OCI-LY7 (cell line): ENCODE results near the gene SEMA3D. TPM values are rescaled to one million over a fixed set of nuclear protein-coding genes. Genes with fewer than 3 reads are reported as not detected.

ENCODE experiments used
- BruUV-seq: library from RNA; stranded (reverse); fragments of 400-500 nt; replicated peaks from 2 replicates; lab custom pipeline; 2021; lab: Mats Ljungman, UMichigan
- CTCF ChIA-PET: fragments of 300-600 bp; sonication (Branson Sonifier 250); formaldehyde crosslinking; loops from one replicate; lab custom pipeline; 2022; ENCODE audit warnings: antibody characterized with exemption; ENCODE audit not compliant: unreplicated experiment; lab: Charles Lee
- POLR2A ChIA-PET: fragments of 300-600 bp; sonication (Branson Sonifier 250); formaldehyde crosslinking; loops from one replicate; lab custom pipeline; 2022; ENCODE audit warnings: antibody characterized with exemption; lab: Charles Lee
- DNase-seq: peaks from one replicate; pipeline ENCODE4 v3.0.0-alpha.2; 2015; ENCODE audit warnings: low spot score
- H2AFZ ChIP-seq: fragments of 200-600 bp; sonication (generic), shearing (Covaris generic); 2 replicates; pipeline ENCODE4 v1.6.1; 2014; ENCODE audit warnings: mild to moderate bottlenecking, antibody characterized with exemption, low read length, moderate library complexity
- H3K27ac ChIP-seq: fragments of 200-600 bp; sonication (generic); 2 replicates; pipeline ENCODE4 v1.5.1; 2014; ENCODE audit warnings: mixed run types, low read depth, mild to moderate bottlenecking, moderate library complexity, low read length, inconsistent platforms; ENCODE audit not compliant: poor library complexity, severe bottlenecking
- H3K36me3 ChIP-seq: fragments of 200-600 bp; sonication (generic); 2 replicates; pipeline ENCODE4 v1.6.1; 2014; ENCODE audit warnings: mild to moderate bottlenecking, antibody characterized with exemption, low read length, moderate library complexity, mixed read lengths; ENCODE audit not compliant: insufficient read depth
- H3K4me1 ChIP-seq: fragments of 200-600 bp; sonication (generic); 2 replicates; pipeline ENCODE4 v1.5.1; 2014; ENCODE audit warnings: mild to moderate bottlenecking, low read length; ENCODE audit not compliant: insufficient read depth, poor library complexity, severe bottlenecking
- H3K4me2 ChIP-seq: fragments of 200-600 bp; sonication (generic); 2 replicates; pipeline ENCODE4 v1.6.1; 2014; ENCODE audit warnings: mild to moderate bottlenecking, low read length
- H3K4me3 ChIP-seq: fragments of 200-600 bp; sonication (generic); 2 replicates; pipeline ENCODE4 v1.5.1; 2014; ENCODE audit warnings: mild to moderate bottlenecking, low read depth, low read length; ENCODE audit not compliant: poor library complexity, severe bottlenecking
- H3K79me2 ChIP-seq: fragments of 200-600 bp; sonication (generic); 2 replicates; pipeline ENCODE4 v1.6.1; 2016; ENCODE audit warnings: low read depth, mild to moderate bottlenecking, low read length, moderate library complexity, mixed read lengths; ENCODE audit not compliant: insufficient read depth
- H3K9me2 ChIP-seq: fragments of 200-600 bp; sonication (generic); 2 replicates; pipeline ENCODE4 v1.6.1; 2016; ENCODE audit warnings: mild to moderate bottlenecking, low read length, mixed read lengths; ENCODE audit not compliant: insufficient read depth
- H3K9me3 ChIP-seq: fragments of 200-600 bp; sonication (generic); 2 replicates; pipeline ENCODE4 v1.6.1; 2014; ENCODE audit warnings: mild to moderate bottlenecking, mixed run types, low read length, mixed read lengths
- H4K20me1 ChIP-seq: fragments of 200-600 bp; sonication (generic); 2 replicates; pipeline ENCODE4 v1.6.1; 2014; ENCODE audit warnings: mild to moderate bottlenecking, antibody characterized with exemption, low read length, moderate library complexity, mixed read lengths; ENCODE audit not compliant: insufficient read depth
- CTCF ChIP-seq: fragments of 200-600 bp; sonication (generic); conservative IDR thresholded peaks from 2 replicates; pipeline ENCODE4 v1.5.1; 2014; ENCODE audit warnings: mild to moderate bottlenecking, antibody characterized with exemption, low read length, moderate library complexity, mixed read lengths
- EZH2phosphoT487 ChIP-seq: fragments of 200-600 bp; sonication (generic); IDR thresholded peaks from 2 replicates; pipeline ENCODE4 v1.6.1; 2018; ENCODE audit warnings: low read depth, borderline replicate concordance, mild to moderate bottlenecking, mixed run types, antibody characterized with exemption, low read length, moderate library complexity, mixed read lengths
- intact Hi-C: fragments of 100-400 bp; cut with micrococcal nuclease; formaldehyde crosslinking; loops from one replicate; pipeline ENCODE4 v1.10.0; 2022; ENCODE audit not compliant: unreplicated experiment
- total RNA-seq, 2 experiments: library from RNA; depleted of rRNA in 1 of 2; stranded (reverse); fragments of >200 nt in 1 of 2; shearing (Covaris generic) in 1 of 2; gene quantifications; 2 replicates each; pipeline ENCODE4 v1.2.3, GENCODE V29; 2014 to 2022

Gene SEMA3D
- total RNA-seq, 2 experiments from 2014 or later, result not detected

GRCh38 chr7:85081846-85082245, 105.0 kb downstream of the SEMA3D start:
- intact Hi-C loops, result no loop called here
- no peaks in the 10 kb centered on the region for H3K9me2 ChIP-seq

GRCh38 chr7:85081392-85081791, 105.5 kb downstream of the SEMA3D start:
- ChIA-PET CTCF (no interaction called here), POLR2A (no interaction called here)
- no peak for DNase-seq
- H3K27ac ChIP-seq, result no peak overlapping the region
- no peaks in the 10 kb centered on the region for H3K9me2 ChIP-seq
- no peak overlapping the region for H2AFZ ChIP-seq
- no peak overlapping the region for H3K4me3 ChIP-seq
- H3K9me3 ChIP-seq, result no peaks in the 10 kb centered on the region
- no peak overlapping the region for H3K4me2 ChIP-seq
- no peaks in the 10 kb centered on the region for H4K20me1 ChIP-seq
- H3K4me1 ChIP-seq, result no peaks in the 10 kb centered on the region
- intact Hi-C loops, result no loop called here
- TF ChIP-seq EZH2phosphoT487 (no peak), CTCF (no peak)
- no peaks in the 10 kb centered on the region for H3K79me2 ChIP-seq
- no TSS peak for BruUV-seq
- H3K36me3 ChIP-seq, result no peaks in the 10 kb centered on the region

More at GRCh38 chr7:85081846-85082245, 105.0 kb downstream of the SEMA3D start:
- H4K20me1 ChIP-seq, result no peaks in the 10 kb centered on the region
- H3K36me3 ChIP-seq, result no peaks in the 10 kb centered on the region
- H3K4me1 ChIP-seq, result no peaks in the 10 kb centered on the region
- CTCF ChIA-PET, result no interaction called here
- BruUV-seq, result no TSS peak
- no peak overlapping the region for H3K4me3 ChIP-seq
- H3K4me2 ChIP-seq, result no peak overlapping the region
- no peaks in the 10 kb centered on the region for H3K79me2 ChIP-seq
- TF ChIP-seq CTCF, result no peak
- no peak for TF ChIP-seq EZH2phosphoT487
- POLR2A ChIA-PET, result interaction anchor here (1.5 kb wide), 1 partner anchor 32 kb away, joined by 3 read pairs; no protein-coding TSS in a partner anchor
- no peaks in the 10 kb centered on the region for H3K9me3 ChIP-seq
- H2AFZ ChIP-seq, result no peak overlapping the region
- no peak for DNase-seq
- no peak overlapping the region for H3K27ac ChIP-seq

- no peak overlapping the region for H2AFZ ChIP-seq
- no peak overlapping the region for H3K4me3 ChIP-seq
- no peaks in the 10 kb centered on the region for H3K4me1 ChIP-seq
- H3K4me2 ChIP-seq, result no peak overlapping the region
- H3K36me3 ChIP-seq, result no peaks in the 10 kb centered on the region
- no peaks in the 10 kb centered on the region for H4K20me1 ChIP-seq
- no peak for DNase-seq
- no peaks in the 10 kb centered on the region for H3K79me2 ChIP-seq
- H3K9me3 ChIP-seq, result no peaks in the 10 kb centered on the region
- H3K27ac ChIP-seq, result no peak overlapping the region
- H3K9me2 ChIP-seq, result no peaks in the 10 kb centered on the region
- ChIA-PET CTCF (no interaction called here), POLR2A (interaction anchor here (0.6 kb wide), 1 partner anchor 186 kb away, joined by 3 read pairs; no protein-coding TSS in a partner anchor)
- intact Hi-C loops, result no loop called here
- no TSS peak for BruUV-seq
- TF ChIP-seq EZH2phosphoT487 (no peak), CTCF (no peak)
These were observed 107.4 kb downstream of the SEMA3D start for GRCh38 chr7:85079434-85079833.
